ENCODE results near the gene MAP2K2. TPM values are rescaled to one million over a fixed set of nuclear protein-coding genes. Genes with fewer than 3 reads are reported as not detected.

The MAP2K2 gene
- total and polyA plus RNA-seq, 10 donors: 95.3 to 165 (median 116) TPM

GRCh38 chr19:4053423-4054324 is 70.2 kb downstream of the MAP2K2 start:
- peak overlapping the region in 5 of 8 donors; percentile 15 to 82 (median 37) for H3K27ac ChIP-seq
- peak; percentile 80 for DNase-seq
- peak; percentile 43 to 79 (median 68) for TF ChIP-seq POLR2AphosphoS5 (IDR thresholded peaks at IDR 0.05)
- TF ChIP-seq, protein P1, sequence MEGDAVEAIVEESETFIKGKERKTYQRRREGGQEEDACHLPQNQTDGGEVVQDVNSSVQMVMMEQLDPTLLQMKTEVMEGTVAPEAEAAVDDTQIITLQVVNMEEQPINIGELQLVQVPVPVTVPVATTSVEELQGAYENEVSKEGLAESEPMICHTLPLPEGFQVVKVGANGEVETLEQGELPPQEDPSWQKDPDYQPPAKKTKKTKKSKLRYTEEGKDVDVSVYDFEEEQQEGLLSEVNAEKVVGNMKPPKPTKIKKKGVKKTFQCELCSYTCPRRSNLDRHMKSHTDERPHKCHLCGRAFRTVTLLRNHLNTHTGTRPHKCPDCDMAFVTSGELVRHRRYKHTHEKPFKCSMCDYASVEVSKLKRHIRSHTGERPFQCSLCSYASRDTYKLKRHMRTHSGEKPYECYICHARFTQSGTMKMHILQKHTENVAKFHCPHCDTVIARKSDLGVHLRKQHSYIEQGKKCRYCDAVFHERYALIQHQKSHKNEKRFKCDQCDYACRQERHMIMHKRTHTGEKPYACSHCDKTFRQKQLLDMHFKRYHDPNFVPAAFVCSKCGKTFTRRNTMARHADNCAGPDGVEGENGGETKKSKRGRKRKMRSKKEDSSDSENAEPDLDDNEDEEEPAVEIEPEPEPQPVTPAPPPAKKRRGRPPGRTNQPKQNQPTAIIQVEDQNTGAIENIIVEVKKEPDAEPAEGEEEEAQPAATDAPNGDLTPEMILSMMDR (IDR thresholded peaks at IDR 0.05 in 8 of 11, conservative IDR thresholded peaks at IDR 0.05 in 3 of 11): no peak
- no peak for TF ChIP-seq POLR2A (IDR thresholded peaks at IDR 0.05)
- no peaks in the 10 kb centered on the region for H3K27me3 ChIP-seq (replicated peaks in 1 of 7)
- peaks cover 6 to 89% (median 58%) of the 10 kb centered on the region in 6 donors for H3K36me3 ChIP-seq
- H3K9me3 ChIP-seq: no peaks in the 10 kb centered on the region
- 84 to 91% (median 86%) methylated on average over 75 to 82 of the region's 82 CpGs for WGBS, 5 donors
- H3K4me1 ChIP-seq: peaks cover 22 to 95% (median 65%) of the 10 kb centered on the region in 6 donors
- H3K4me3 ChIP-seq: peak overlapping the region in 1 of 8 donors; percentile 38
- intact Hi-C loops (cut with DNase I; ENCODE audit: low total_unique reads): no loop called here

GRCh38 chr19:4052993-4053422 is 70.9 kb downstream of the MAP2K2 start:
- TF ChIP-seq POLR2A (IDR thresholded peaks at IDR 0.05): no peak
- no peak for TF ChIP-seq POLR2AphosphoS5 (IDR thresholded peaks at IDR 0.05)
- TF ChIP-seq, protein P1 (IDR thresholded peaks at IDR 0.05 in 8 of 11, conservative IDR thresholded peaks at IDR 0.05 in 3 of 11): no peak
- H3K4me1 ChIP-seq: peaks cover 21 to 88% (median 61%) of the 10 kb centered on the region in 6 donors
- H3K27ac ChIP-seq: peak overlapping the region in 7 of 8 donors; percentile 42 to 82 (median 62)
- H3K4me3 ChIP-seq: peak overlapping the region in 1 of 8 donors; percentile 38
- no peak for DNase-seq
- H3K36me3 ChIP-seq: peaks cover 6 to 95% (median 65%) of the 10 kb centered on the region in 6 donors
- H3K9me3 ChIP-seq: no peaks in the 10 kb centered on the region
- 34 to 68% (median 41%) methylated on average over 10 to 13 of the region's 13 CpGs for WGBS, 5 donors
- intact Hi-C loops (cut with DNase I; ENCODE audit: low total_unique reads): no loop called here
- no peaks in the 10 kb centered on the region for H3K27me3 ChIP-seq (replicated peaks in 1 of 7)

GRCh38 chr19:4052114-4052992 is 71.6 kb downstream of the MAP2K2 start:
- intact Hi-C loops (cut with DNase I; ENCODE audit: low total_unique reads): no loop called here

More at GRCh38 chr19:4052114-4052992, 71.6 kb downstream of the MAP2K2 start:
- no peak for DNase-seq
- H3K9me3 ChIP-seq: no peaks in the 10 kb centered on the region
- H3K4me1 ChIP-seq: peaks cover 21 to 82% (median 56%) of the 10 kb centered on the region in 6 donors
- peak overlapping the region in 1 of 8 donors; percentile 38 for H3K4me3 ChIP-seq
- H3K27me3 ChIP-seq (replicated peaks in 1 of 7): no peaks in the 10 kb centered on the region
- 46 to 71% (median 48%) methylated on average over 16 to 27 of the region's 27 CpGs for WGBS, 5 donors
- H3K27ac ChIP-seq: peak overlapping the region in 7 of 8 donors; percentile 42 to 82 (median 62)
- TF ChIP-seq, protein P1 (IDR thresholded peaks at IDR 0.05 in 8 of 11, conservative IDR thresholded peaks at IDR 0.05 in 3 of 11): no peak
- TF ChIP-seq POLR2AphosphoS5 (IDR thresholded peaks at IDR 0.05): no peak
- no peak for TF ChIP-seq POLR2A (IDR thresholded peaks at IDR 0.05)
- peaks cover 6 to 100% (median 71%) of the 10 kb centered on the region in 6 donors for H3K36me3 ChIP-seq
